GM18517 (cell line): ENCODE measurements around the gene HDC.

Source experiments
- ATAC-seq: cut with Tn5 transposase; IDR thresholded peaks from one replicate; pipeline ENCODE4 v1.9.1; 2021; ENCODE audit warnings: mild to moderate bottlenecking, moderate library complexity; ENCODE audit not compliant: unreplicated experiment

HDC gene

DNA sequence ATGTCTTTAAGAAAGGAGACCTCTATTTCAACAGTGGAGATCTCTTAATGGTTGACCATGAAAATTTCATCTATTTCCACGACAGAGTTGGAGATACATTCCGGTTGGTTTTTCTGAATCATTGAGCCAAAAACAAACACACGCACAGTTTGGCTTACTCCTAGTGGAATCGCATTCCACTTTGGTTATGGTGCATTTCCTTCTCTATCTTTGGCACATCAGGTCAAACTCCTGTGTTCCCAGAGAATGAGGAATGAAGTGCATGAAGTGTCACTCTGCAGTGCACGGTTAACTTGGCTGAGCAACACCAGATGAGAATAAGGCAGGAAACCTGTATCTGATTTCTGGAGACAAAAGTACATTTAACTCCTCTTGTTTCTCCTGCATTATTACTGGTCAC is 38.5 kb downstream of the HDC start:
- ATAC-seq: no peak

- ATAC-seq: no peak
Observed at GRCh38 chr15:50225938-50226337, 39.6 kb downstream of the HDC start.

DNA sequence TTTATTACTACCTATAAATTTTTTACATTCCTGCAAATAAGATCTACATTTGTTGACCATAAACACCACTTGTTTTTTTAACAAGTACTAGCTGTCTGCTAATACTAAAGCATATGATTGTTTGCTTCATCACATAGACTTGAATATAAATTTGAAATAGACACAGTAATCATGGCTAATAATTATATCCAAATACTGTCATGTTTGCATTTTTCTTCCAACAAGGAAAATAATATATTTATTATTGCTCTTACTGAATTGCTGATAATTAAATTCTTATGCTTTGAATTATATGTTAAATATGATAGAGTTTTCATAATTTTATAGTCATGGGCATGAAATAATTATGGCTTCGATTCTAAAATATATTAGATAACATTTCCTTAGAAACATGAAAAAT is 40.5 kb downstream of the HDC start:
- ATAC-seq: no peak

GRCh38 chr15:50224606-50225005 is 40.9 kb downstream of the HDC start:
- no peak for ATAC-seq

DNA sequence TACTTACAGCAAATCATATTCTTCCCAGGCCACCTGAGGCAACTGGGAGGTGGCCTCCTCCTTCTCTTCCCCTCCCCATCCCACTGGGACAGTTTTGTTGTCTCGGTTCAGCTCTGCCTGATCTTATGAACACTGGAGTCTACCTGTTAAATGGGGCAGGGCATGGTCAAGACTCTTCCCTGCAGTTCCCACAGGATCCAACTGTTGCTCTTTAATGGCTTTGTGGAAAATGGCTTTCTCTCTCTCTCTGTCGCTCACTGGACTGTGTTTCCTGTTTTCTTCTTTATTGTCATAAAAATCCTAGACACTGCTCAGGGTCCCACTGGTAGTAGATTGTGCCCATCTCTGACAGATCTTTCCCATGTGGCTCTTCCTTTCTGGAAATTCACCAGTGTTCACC is 43.3 kb downstream of the HDC start:
- no peak for ATAC-seq

GRCh38 chr15:50219820-50220219 is 45.7 kb downstream of the HDC start:
- ATAC-seq: no peak

DNA sequence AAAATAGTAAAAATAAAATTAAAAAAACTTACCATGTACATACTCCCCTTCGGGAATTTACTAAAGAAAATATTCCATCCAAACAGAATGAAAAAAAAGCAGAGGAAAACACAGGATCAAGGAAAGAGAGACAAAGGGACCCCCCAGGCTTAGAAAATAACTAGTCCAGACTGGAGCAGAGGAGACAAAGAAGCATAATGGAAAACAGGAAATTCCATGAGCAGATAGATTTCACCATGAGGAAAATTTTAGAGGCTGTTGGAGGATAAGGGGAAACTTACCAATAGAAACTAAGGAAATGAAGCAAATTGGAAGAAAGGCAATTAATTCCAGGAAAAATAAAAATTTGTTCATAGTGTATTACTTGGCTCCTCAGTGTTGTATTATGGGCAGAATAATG is 46.8 kb downstream of the HDC start:
- ATAC-seq: no peak

- no peak for ATAC-seq
Observed at GRCh38 chr15:50218291-50218690, 47.2 kb downstream of the HDC start.

GRCh38 chr15:50210462-50211157 is 54.9 kb downstream of the HDC start:
- no peak for ATAC-seq

DNA sequence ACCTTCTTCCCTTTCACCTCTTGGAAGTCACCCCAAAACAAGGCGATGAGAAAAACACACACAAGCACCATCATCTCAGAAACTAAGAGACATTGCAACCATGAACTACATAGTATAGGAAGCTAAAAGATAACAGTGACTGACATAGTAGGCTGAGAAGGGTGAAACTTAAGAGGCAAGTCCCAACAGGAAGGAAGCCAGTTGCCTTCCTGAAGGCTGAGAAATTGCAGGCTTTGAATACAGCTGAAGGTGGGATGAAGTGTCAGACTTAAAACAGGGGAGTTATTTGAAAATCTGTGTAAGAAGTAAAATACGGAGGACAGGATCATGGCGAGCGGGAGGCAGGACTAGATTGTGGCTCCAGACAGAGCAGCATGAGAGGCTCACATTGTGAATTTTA is 55.7 kb downstream of the HDC start:
- ATAC-seq: no peak

- no peak for ATAC-seq
Observed at GRCh38 chr15:50206020-50206419, 59.5 kb downstream of the HDC start.

DNA sequence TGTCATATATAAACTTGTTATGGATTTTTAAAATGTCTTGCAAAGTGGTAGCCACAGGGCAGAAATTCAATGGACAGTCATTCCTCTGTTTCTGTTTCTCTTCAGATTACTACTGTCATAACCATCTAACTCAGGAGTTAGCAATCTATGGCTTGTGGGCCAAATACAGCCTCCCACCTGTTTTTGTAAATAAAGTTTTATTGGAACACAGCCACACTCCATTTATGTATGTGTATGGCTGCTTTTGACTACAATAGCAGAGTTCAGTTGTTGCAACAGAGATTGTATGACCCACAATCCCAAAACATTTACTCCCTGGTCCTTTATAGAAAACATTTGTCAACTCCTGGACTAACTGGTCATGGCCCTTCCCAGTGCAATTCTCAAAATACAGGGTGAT is 63.5 kb downstream of the HDC start:
- no peak for ATAC-seq

- no peak for ATAC-seq
Observed at GRCh38 chr15:50192926-50193620, 72.5 kb downstream of the HDC start.

GRCh38 chr15:50192164-50192563 is 73.4 kb downstream of the HDC start:
- no peak for ATAC-seq
